ENCODE results near the gene GADD45A. TPM values are rescaled to one million over a fixed set of nuclear protein-coding genes. Genes with fewer than 3 reads are reported as not detected.
"Not testable (repeated sequence)": the region's sequence is repeated elsewhere in the genome, so short reads cannot be mapped to it uniquely, and the experiment has no call there.

Gene GADD45A
- total and polyA plus RNA-seq, 3 donors from 2014 or later: 14.9 to 47.0 (median 29.8) TPM

DNA sequence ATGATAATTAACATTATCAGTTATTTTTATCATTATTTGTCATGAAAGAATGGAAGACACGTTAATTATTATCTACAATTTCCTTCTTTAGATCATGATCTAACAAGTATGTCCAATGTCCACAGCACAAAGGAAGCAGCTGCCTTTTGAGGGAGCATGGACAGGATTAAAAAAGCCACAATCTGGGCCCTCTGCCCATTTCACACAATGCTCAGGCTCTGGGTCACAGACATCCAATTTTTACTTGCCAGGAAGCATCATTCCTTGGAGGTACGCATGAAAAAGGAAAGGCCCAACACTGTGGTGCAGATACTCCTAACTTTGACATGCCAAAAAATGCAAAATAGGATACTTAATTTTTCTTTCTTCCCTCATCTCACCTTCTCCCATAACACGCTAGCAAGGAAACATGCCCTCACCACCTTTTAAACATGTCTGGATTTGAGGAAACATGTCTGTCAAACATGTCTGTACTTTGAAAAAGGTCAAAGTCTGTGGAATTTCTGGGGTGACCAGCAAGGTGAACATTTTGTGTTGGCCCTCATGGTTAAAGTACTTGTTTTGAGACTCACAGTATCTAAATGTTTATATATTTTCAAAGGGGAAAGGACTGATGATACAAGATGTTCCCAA, 40.0 kb downstream of the GADD45A start:
- Histone ChIP-seq H3K27ac (peak overlapping the region; percentile 15 to 44), H3K27me3 (no peaks in the 10 kb centered on the region), H3K4me3 (no peak overlapping the region), H3K36me3 (ENCODE audit: low read depth, missing control alignments) (no peaks in the 10 kb centered on the region), H3K9me3 (no peaks in the 10 kb centered on the region), H3K4me1 (peaks cover 38% of the 10 kb centered on the region)
- intact Hi-C loops (cut with DNase I; ENCODE audit: low total_unique reads): no loop called here
- 48% methylated on average over 3 of the region's 3 CpGs for WGBS, 2 donors
- DNase-seq: peak; percentile 46
- no peak for TF ChIP-seq POLR2A (IDR thresholded peaks at IDR 0.05)
- TF ChIP-seq CTCF (IDR thresholded peaks at IDR 0.05): no peak

- Histone ChIP-seq H3K4me1 (peaks cover 38% of the 10 kb centered on the region), H3K4me3 (no peak overlapping the region), H3K27ac (no peak overlapping the region), H3K36me3 (ENCODE audit: low read depth, missing control alignments) (no peaks in the 10 kb centered on the region), H3K27me3 (no peaks in the 10 kb centered on the region), H3K9me3 (no peaks in the 10 kb centered on the region)
- TF ChIP-seq POLR2A (IDR thresholded peaks at IDR 0.05) (no peak), CTCF (IDR thresholded peaks at IDR 0.05) (no peak)
- DNase-seq: no peak
- intact Hi-C loops (cut with DNase I; ENCODE audit: low total_unique reads): no loop called here
Measured at GRCh38 chr1:67726224-67726623, 41.2 kb downstream of the GADD45A start.

- 90 to 95% methylated on average over 2 of the region's 2 CpGs for WGBS, 2 donors
- intact Hi-C loops (cut with DNase I; ENCODE audit: low total_unique reads): no loop called here
- DNase-seq: no peak
- no peaks in the 10 kb centered on the region for H3K9me3 ChIP-seq
- H3K4me1 ChIP-seq: peaks cover 35% of the 10 kb centered on the region
- H3K27me3 ChIP-seq: no peaks in the 10 kb centered on the region
- no peak overlapping the region for H3K27ac ChIP-seq
- no peaks in the 10 kb centered on the region for H3K36me3 ChIP-seq (ENCODE audit: low read depth, missing control alignments)
- TF ChIP-seq CTCF (IDR thresholded peaks at IDR 0.05): no peak
- no peak for TF ChIP-seq POLR2A (IDR thresholded peaks at IDR 0.05)
- H3K4me3 ChIP-seq: no peak overlapping the region
Measured at GRCh38 chr1:67729872-67730271, 44.9 kb downstream of the GADD45A start.

GRCh38 chr1:67730312-67730711, 45.3 kb downstream of the GADD45A start:
- WGBS, 2 donors: 93 to 95% methylated on average over 9 of the region's 9 CpGs
- H3K36me3 ChIP-seq (ENCODE audit: low read depth, missing control alignments); intact Hi-C loops (cut with DNase I; ENCODE audit: low total_unique reads); H3K27ac ChIP-seq; H3K9me3 ChIP-seq; H3K27me3 ChIP-seq; H3K4me3 ChIP-seq; DNase-seq: not testable (repeated sequence)
- peaks cover 35% of the 10 kb centered on the region for H3K4me1 ChIP-seq

GRCh38 chr1:67731322-67731721, 46.3 kb downstream of the GADD45A start:
- WGBS, 2 donors: 90 to 100% methylated on average over 2 of the region's 2 CpGs
- Histone ChIP-seq H3K4me3 (no peak overlapping the region), H3K27me3 (no peaks in the 10 kb centered on the region), H3K4me1 (peaks cover 39% of the 10 kb centered on the region), H3K27ac (no peak overlapping the region), H3K36me3 (ENCODE audit: low read depth, missing control alignments) (no peaks in the 10 kb centered on the region), H3K9me3 (no peaks in the 10 kb centered on the region)
- intact Hi-C loops (cut with DNase I; ENCODE audit: low total_unique reads): no loop called here
- DNase-seq: no peak
- TF ChIP-seq CTCF (IDR thresholded peaks at IDR 0.05) (no peak), POLR2A (IDR thresholded peaks at IDR 0.05) (no peak)

Measured in testis (tissue), 3 donors.